Breast epithelium (tissue), 3 donors: ENCODE measurements around the gene RYR3.

Experiments
- POLR2AphosphoS5 ChIP-seq, 3 donors: sonication (generic); formaldehyde crosslinking; IDR thresholded peaks; one replicate each; pipeline ENCODE4 v1.6.1; 2017; ENCODE audit warnings: antibody characterized with exemption in 3 of 3
- TF ChIP-seq, protein P1 (sequence below), 3 donors: fragments of 450-650 bp; IDR thresholded peaks; one replicate each; pipeline ENCODE4 v1.5.1; 2016 to 2017; ENCODE audit warnings: antibody characterized with exemption in 3 of 3, mild to moderate bottlenecking in 3 of 3, moderate library complexity in 3 of 3

DNA sequence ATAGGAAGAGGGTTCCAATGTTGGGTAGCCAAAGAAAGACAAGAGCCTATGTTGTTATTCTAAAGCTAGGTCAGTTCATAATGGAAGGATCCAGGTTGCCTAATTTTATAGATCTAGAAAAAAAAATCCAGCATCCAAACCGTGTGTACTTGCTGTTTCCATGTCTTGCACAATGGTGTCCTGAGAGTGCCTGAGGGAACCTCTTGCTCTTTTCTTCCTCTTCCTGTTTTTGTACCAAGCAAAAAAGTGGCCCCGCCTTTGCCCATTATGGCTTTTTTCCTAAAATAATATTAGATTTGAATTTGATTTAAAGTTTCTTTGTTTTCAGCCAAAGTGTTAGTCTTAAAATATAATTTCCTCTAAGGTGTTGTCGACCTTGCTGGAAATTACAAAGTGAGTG, 224.4 kb downstream of the RYR3 start:
- TF ChIP-seq, protein P1, sequence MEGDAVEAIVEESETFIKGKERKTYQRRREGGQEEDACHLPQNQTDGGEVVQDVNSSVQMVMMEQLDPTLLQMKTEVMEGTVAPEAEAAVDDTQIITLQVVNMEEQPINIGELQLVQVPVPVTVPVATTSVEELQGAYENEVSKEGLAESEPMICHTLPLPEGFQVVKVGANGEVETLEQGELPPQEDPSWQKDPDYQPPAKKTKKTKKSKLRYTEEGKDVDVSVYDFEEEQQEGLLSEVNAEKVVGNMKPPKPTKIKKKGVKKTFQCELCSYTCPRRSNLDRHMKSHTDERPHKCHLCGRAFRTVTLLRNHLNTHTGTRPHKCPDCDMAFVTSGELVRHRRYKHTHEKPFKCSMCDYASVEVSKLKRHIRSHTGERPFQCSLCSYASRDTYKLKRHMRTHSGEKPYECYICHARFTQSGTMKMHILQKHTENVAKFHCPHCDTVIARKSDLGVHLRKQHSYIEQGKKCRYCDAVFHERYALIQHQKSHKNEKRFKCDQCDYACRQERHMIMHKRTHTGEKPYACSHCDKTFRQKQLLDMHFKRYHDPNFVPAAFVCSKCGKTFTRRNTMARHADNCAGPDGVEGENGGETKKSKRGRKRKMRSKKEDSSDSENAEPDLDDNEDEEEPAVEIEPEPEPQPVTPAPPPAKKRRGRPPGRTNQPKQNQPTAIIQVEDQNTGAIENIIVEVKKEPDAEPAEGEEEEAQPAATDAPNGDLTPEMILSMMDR (IDR thresholded peaks at IDR 0.05), result no peak
- TF ChIP-seq POLR2AphosphoS5 (IDR thresholded peaks at IDR 0.05), result no peak
